OCI-LY1 (cell line): ENCODE data around the gene ERCC2.

Experiments used
- H2AFZ ChIP-seq: fragments of 200-600 bp; sonication (generic), shearing (Covaris generic); 2 replicates; pipeline ENCODE4 v1.6.0; 2014; ENCODE audit warnings: antibody characterized with exemption, mild to moderate bottlenecking, low read length
- H3F3A ChIP-seq: fragments of 200-600 bp; sonication (generic), shearing (Covaris generic); 2 replicates; pipeline ENCODE4 v1.6.0; 2014; ENCODE audit warnings: mild to moderate bottlenecking, antibody characterized with exemption, low read length, moderate library complexity; ENCODE audit not compliant: insufficient read depth
- H3K27ac ChIP-seq: fragments of 200-600 bp; sonication (generic); 2 replicates; pipeline ENCODE4 v1.5.1; 2014; ENCODE audit warnings: low read length, mixed run types, mild to moderate bottlenecking, low read depth; ENCODE audit not compliant: poor library complexity, severe bottlenecking
- H3K27me3 ChIP-seq: fragments of 200-600 bp; sonication (generic); 2 replicates; pipeline ENCODE4 v1.6.0; 2014; ENCODE audit warnings: antibody characterized with exemption, mild to moderate bottlenecking, low read length, moderate library complexity; ENCODE audit not compliant: insufficient read depth
- H3K36me3 ChIP-seq: fragments of 200-600 bp; sonication (generic); 2 replicates; pipeline ENCODE4 v1.6.1; 2014; ENCODE audit warnings: mild to moderate bottlenecking, antibody characterized with exemption, low read length, moderate library complexity, mixed read lengths; ENCODE audit not compliant: insufficient read depth
- H3K4me1 ChIP-seq: fragments of 200-600 bp; sonication (generic); 2 replicates; pipeline ENCODE4 v1.5.1; 2014; ENCODE audit warnings: mild to moderate bottlenecking, low read length, moderate library complexity; ENCODE audit not compliant: insufficient read depth, severe bottlenecking
- H3K4me2 ChIP-seq: fragments of 200-600 bp; sonication (generic), shearing (Covaris generic); 2 replicates; pipeline ENCODE4 v1.6.1; 2014; ENCODE audit warnings: low read length
- H3K4me3 ChIP-seq: fragments of 200-600 bp; sonication (generic); 2 replicates; pipeline ENCODE4 v1.5.1; 2014; ENCODE audit warnings: low read length, low read depth, mild to moderate bottlenecking, mixed read lengths; ENCODE audit not compliant: poor library complexity, severe bottlenecking
- H3K79me2 ChIP-seq: fragments of 200-600 bp; shearing (Covaris generic); 2 replicates; pipeline ENCODE4 v1.6.1; 2016; ENCODE audit warnings: mixed run types, low read length, mixed read lengths; ENCODE audit not compliant: insufficient read depth
- H3K9ac ChIP-seq: fragments of 200-600 bp; sonication (generic), shearing (Covaris generic); 2 replicates; pipeline ENCODE4 v1.6.1; 2014; ENCODE audit warnings: mild to moderate bottlenecking, low read length, mixed read lengths
- H3K9me2 ChIP-seq: fragments of 200-600 bp; sonication (generic), shearing (Covaris generic); 2 replicates; pipeline ENCODE4 v1.6.1; 2014; ENCODE audit warnings: low read depth, mild to moderate bottlenecking, low read length, mixed read lengths
- H3K9me3 ChIP-seq: fragments of 200-600 bp; shearing (Covaris generic); 2 replicates; pipeline ENCODE4 v1.6.1; 2014; ENCODE audit warnings: low read length, mixed read lengths
- H4K20me1 ChIP-seq: fragments of 200-600 bp; sonication (generic), shearing (Covaris generic); 2 replicates; pipeline ENCODE4 v1.6.0; 2016; ENCODE audit warnings: mild to moderate bottlenecking, low read length; ENCODE audit not compliant: insufficient read depth
- CTCF ChIP-seq: fragments of 200-600 bp; sonication (generic), shearing (Covaris generic); IDR thresholded peaks from 2 replicates; pipeline ENCODE4 v1.5.1; 2017; ENCODE audit warnings: mild to moderate bottlenecking, antibody characterized with exemption, low read length, moderate library complexity, mixed read lengths
- EZH2 ChIP-seq: fragments of 200-600 bp; sonication (generic), shearing (Covaris generic); IDR thresholded peaks from 2 replicates; pipeline ENCODE4 v1.8.0; 2017; ENCODE audit warnings: borderline replicate concordance, mixed run types, mild to moderate bottlenecking, antibody characterized with exemption, low read length, moderate library complexity, mixed read lengths

Gene ERCC2

GRCh38 chr19:45391871-45392665, 21.7 kb upstream of the ERCC2 start:
- no peaks in the 10 kb centered on the region for H3F3A ChIP-seq
- no peak overlapping the region for H3K4me3 ChIP-seq
- H3K4me2 ChIP-seq: no peak overlapping the region
- no peaks in the 10 kb centered on the region for H4K20me1 ChIP-seq
- no peaks in the 10 kb centered on the region for H3K9me2 ChIP-seq
- H3K27me3 ChIP-seq: no peaks in the 10 kb centered on the region
- H3K4me1 ChIP-seq: peaks cover 4% of the 10 kb centered on the region
- H3K27ac ChIP-seq: no peak overlapping the region
- TF ChIP-seq EZH2 (no peak), CTCF (no peak)
- no peak overlapping the region for H3K9ac ChIP-seq
- H2AFZ ChIP-seq: no peak overlapping the region
- H3K79me2 ChIP-seq: no peaks in the 10 kb centered on the region
- no peaks in the 10 kb centered on the region for H3K36me3 ChIP-seq
- H3K9me3 ChIP-seq: no peaks in the 10 kb centered on the region

GRCh38 chr19:45391346-45391745, 21.0 kb upstream of the ERCC2 start:
- no peaks in the 10 kb centered on the region for H3K9me2 ChIP-seq
- H3K9me3 ChIP-seq: no peaks in the 10 kb centered on the region
- no peaks in the 10 kb centered on the region for H3K79me2 ChIP-seq
- no peak overlapping the region for H3K4me2 ChIP-seq
- H2AFZ ChIP-seq: no peak overlapping the region
- TF ChIP-seq CTCF (no peak), EZH2 (no peak)
- H3K4me3 ChIP-seq: no peak overlapping the region
- no peak overlapping the region for H3K27ac ChIP-seq
- no peaks in the 10 kb centered on the region for H4K20me1 ChIP-seq
- H3K36me3 ChIP-seq: no peaks in the 10 kb centered on the region
- H3K9ac ChIP-seq: no peak overlapping the region
- no peaks in the 10 kb centered on the region for H3F3A ChIP-seq
- no peaks in the 10 kb centered on the region for H3K27me3 ChIP-seq
- H3K4me1 ChIP-seq: peaks cover 4% of the 10 kb centered on the region

GRCh38 chr19:45385392-45386221, 15.2 kb upstream of the ERCC2 start:
- Histone ChIP-seq H3K9me3 (no peaks in the 10 kb centered on the region), H3K9ac (no peak overlapping the region), H2AFZ (no peak overlapping the region), H3K27ac (no peak overlapping the region), H3K9me2 (no peaks in the 10 kb centered on the region), H3K4me3 (no peak overlapping the region), H3K4me2 (no peak overlapping the region), H3K36me3 (no peaks in the 10 kb centered on the region), H3K27me3 (no peaks in the 10 kb centered on the region), H4K20me1 (no peaks in the 10 kb centered on the region), H3K4me1 (peaks cover 4% of the 10 kb centered on the region), H3F3A (no peaks in the 10 kb centered on the region), H3K79me2 (no peaks in the 10 kb centered on the region)
- TF ChIP-seq EZH2 (no peak), CTCF (no peak)
